ENCODE results near the gene ADAMTSL3. TPM values are rescaled to one million over a fixed set of nuclear protein-coding genes. Genes with fewer than 3 reads are reported as not detected.

The ADAMTSL3 gene
- total RNA-seq, 1 experiment from 2014 or later: 0.05 TPM

DNA sequence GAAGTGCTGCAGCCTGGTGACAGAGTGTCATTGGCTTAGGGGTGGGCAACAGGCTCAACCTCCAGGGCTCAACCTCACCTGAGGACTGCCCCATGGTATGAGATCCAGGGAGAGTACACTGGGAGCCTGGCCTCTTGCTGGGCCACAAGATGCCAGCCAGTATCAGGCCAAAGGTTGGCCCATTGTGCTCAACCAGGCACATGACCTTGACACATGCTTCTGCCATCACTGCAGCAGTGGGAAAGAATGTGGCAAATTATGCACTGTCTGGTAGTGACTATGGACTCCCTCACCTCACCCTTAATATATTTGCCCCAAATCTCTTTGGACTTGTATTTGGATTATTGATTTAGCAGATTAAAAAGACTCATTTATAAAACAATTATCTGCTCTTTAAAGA, 347.7 kb downstream of the ADAMTSL3 start:
- RAD21 ChIA-PET (ENCODE audit: low non-redundant PET in 1 of 2, low total read pairs in 2 of 2, uncharacterized antibody in 2 of 2, unreplicated experiment in 2 of 2): no interaction called here
- CTCF ChIA-PET: no interaction called here

DNA sequence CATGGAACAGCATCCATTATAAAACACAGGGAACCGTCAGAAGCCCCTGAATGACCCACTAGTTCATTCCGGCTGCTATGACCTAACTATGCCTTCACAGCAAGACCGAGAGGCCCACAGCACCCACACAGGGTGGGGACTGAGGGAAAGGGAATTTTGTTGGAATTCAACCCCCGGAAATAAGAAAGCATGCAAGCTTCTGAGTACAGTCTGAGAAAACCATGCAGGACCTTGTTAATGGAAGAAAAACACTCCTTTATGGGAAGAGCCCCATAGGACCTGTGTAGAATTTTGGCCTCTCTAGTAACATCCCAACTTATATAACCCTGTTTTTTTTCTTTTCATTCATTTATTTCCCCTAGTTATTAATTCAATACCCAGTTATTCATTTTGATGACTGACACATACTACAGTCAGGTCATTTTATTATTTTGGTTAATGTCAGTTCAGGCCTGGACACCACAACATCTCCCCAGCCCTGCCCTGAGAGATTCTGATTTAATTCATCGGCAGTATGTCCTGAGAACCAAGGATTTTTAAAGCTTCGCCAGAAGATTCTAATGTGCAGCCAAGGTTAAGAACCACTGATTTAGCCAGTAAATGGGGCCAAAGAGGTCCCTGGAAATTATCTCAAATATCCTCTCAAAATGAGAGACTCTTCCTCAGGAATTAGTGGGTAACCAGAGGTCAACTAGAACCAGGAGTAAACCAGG, 350.0 kb downstream of the ADAMTSL3 start:
- ChIA-PET POLR2A (no interaction called here), CTCF (no interaction called here), RAD21 (ENCODE audit: low non-redundant PET in 1 of 2, low total read pairs in 2 of 2, uncharacterized antibody in 2 of 2, unreplicated experiment in 2 of 2) (no interaction called here)
- no peak overlapping the region for H3K27ac ChIP-seq (ENCODE audit: low read depth, low read length)
- no peaks in the 10 kb centered on the region for H4K20me1 ChIP-seq (ENCODE audit: insufficient read depth)
- no TSS peak for BruUV-seq (replicated peaks)
- H3K36me3 ChIP-seq (ENCODE audit: control insufficient read depth in 1 of 2, insufficient read depth in 2 of 2, low read length in 2 of 2): no peaks in the 10 kb centered on the region
- peaks cover 11% of the 10 kb centered on the region; the same call in 1 of the 2 replicates for H3K27me3 ChIP-seq (ENCODE audit: insufficient read depth, low read length)
- no peaks in the 10 kb centered on the region for H3K9me3 ChIP-seq (ENCODE audit: control insufficient read depth in 1 of 2, insufficient read depth in 1 of 2, low read depth in 1 of 2, low read length in 2 of 2)
- H3K79me2 ChIP-seq (ENCODE audit: insufficient read depth, low read length): no peaks in the 10 kb centered on the region
- H3K9me2 ChIP-seq (ENCODE audit: insufficient read depth): no peaks in the 10 kb centered on the region
- H2AFZ ChIP-seq (ENCODE audit: low read depth, low read length, poor library complexity, severe bottlenecking): no peak overlapping the region
- intact Hi-C loops (cut with micrococcal nuclease): no loop called here
- no peak overlapping the region for H3K4me3 ChIP-seq (replicated peaks in 1 of 2; ENCODE audit: low read depth in 1 of 2, low read length in 2 of 2)
- H3K4me2 ChIP-seq (ENCODE audit: low read length): no peak overlapping the region
- H3K9ac ChIP-seq (ENCODE audit: low read length): no peak overlapping the region
- DNase-seq (ENCODE audit: low read depth, low spot score) (no peak), ATAC-seq (no peak)
- H3K4me1 ChIP-seq (ENCODE audit: control insufficient read depth in 1 of 2, insufficient read depth in 2 of 2, low read length in 2 of 2): 0 out of 4 replicates have a peak, but pooled peaks cover 0 to 2% of the 10 kb centered on the region in 2 experiments
- TF ChIP-seq, protein P1, sequence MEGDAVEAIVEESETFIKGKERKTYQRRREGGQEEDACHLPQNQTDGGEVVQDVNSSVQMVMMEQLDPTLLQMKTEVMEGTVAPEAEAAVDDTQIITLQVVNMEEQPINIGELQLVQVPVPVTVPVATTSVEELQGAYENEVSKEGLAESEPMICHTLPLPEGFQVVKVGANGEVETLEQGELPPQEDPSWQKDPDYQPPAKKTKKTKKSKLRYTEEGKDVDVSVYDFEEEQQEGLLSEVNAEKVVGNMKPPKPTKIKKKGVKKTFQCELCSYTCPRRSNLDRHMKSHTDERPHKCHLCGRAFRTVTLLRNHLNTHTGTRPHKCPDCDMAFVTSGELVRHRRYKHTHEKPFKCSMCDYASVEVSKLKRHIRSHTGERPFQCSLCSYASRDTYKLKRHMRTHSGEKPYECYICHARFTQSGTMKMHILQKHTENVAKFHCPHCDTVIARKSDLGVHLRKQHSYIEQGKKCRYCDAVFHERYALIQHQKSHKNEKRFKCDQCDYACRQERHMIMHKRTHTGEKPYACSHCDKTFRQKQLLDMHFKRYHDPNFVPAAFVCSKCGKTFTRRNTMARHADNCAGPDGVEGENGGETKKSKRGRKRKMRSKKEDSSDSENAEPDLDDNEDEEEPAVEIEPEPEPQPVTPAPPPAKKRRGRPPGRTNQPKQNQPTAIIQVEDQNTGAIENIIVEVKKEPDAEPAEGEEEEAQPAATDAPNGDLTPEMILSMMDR (IDR thresholded peaks at IDR 0.05 in 2 of 3, conservative IDR thresholded peaks at IDR 0.05 in 1 of 3; ENCODE audit: borderline replicate concordance in 1 of 3, insufficient read depth in 1 of 3, low read depth in 2 of 3, low read length in 2 of 3): no peak
- TF ChIP-seq SIN3A (IDR thresholded peaks at IDR 0.05; ENCODE audit: low read depth): no peak
- TF ChIP-seq EGR1 (IDR thresholded peaks at IDR 0.05; ENCODE audit: low read depth): no peak
- TF ChIP-seq, protein P2, sequence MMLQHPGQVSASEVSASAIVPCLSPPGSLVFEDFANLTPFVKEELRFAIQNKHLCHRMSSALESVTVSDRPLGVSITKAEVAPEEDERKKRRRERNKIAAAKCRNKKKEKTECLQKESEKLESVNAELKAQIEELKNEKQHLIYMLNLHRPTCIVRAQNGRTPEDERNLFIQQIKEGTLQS (IDR thresholded peaks at IDR 0.05): no peak
- TF ChIP-seq, protein P3, sequence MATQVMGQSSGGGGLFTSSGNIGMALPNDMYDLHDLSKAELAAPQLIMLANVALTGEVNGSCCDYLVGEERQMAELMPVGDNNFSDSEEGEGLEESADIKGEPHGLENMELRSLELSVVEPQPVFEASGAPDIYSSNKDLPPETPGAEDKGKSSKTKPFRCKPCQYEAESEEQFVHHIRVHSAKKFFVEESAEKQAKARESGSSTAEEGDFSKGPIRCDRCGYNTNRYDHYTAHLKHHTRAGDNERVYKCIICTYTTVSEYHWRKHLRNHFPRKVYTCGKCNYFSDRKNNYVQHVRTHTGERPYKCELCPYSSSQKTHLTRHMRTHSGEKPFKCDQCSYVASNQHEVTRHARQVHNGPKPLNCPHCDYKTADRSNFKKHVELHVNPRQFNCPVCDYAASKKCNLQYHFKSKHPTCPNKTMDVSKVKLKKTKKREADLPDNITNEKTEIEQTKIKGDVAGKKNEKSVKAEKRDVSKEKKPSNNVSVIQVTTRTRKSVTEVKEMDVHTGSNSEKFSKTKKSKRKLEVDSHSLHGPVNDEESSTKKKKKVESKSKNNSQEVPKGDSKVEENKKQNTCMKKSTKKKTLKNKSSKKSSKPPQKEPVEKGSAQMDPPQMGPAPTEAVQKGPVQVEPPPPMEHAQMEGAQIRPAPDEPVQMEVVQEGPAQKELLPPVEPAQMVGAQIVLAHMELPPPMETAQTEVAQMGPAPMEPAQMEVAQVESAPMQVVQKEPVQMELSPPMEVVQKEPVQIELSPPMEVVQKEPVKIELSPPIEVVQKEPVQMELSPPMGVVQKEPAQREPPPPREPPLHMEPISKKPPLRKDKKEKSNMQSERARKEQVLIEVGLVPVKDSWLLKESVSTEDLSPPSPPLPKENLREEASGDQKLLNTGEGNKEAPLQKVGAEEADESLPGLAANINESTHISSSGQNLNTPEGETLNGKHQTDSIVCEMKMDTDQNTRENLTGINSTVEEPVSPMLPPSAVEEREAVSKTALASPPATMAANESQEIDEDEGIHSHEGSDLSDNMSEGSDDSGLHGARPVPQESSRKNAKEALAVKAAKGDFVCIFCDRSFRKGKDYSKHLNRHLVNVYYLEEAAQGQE (IDR thresholded peaks at IDR 0.05; ENCODE audit: low read depth): no peak
- TF ChIP-seq EZH2phosphoT487 (IDR thresholded peaks at IDR 0.05; ENCODE audit: borderline replicate concordance): no peak
- TF ChIP-seq ELF1 (IDR thresholded peaks at IDR 0.05; ENCODE audit: borderline replicate concordance, low read depth): no peak
- no peak for TF ChIP-seq POLR2A (IDR thresholded peaks at IDR 0.05; ENCODE audit: borderline replicate concordance, extremely low read depth, insufficient read depth, insufficient read length)
- no peak for TF ChIP-seq POLR2AphosphoS5 (IDR thresholded peaks at IDR 0.05; ENCODE audit: low read depth, low read length)
- no peak for TF ChIP-seq FOSL1 (IDR thresholded peaks at IDR 0.05; ENCODE audit: low read depth)
- no peak for TF ChIP-seq SRF (IDR thresholded peaks at IDR 0.05; ENCODE audit: low read depth)
- no peak for TF ChIP-seq YY1 (IDR thresholded peaks at IDR 0.05; ENCODE audit: extremely low read depth, insufficient replicate concordance, low read depth, low read length)

More for the DNA sequence above, 347.7 kb downstream of the ADAMTSL3 start:
- Histone ChIP-seq H3K27ac (ENCODE audit: low read depth, low read length) (no peak overlapping the region), H3K79me2 (ENCODE audit: insufficient read depth, low read length) (no peaks in the 10 kb centered on the region), H3K9me3 (ENCODE audit: control insufficient read depth in 1 of 2, insufficient read depth in 1 of 2, low read depth in 1 of 2, low read length in 2 of 2) (no peaks in the 10 kb centered on the region), H2AFZ (ENCODE audit: low read depth, low read length, poor library complexity, severe bottlenecking) (no peak overlapping the region), H3K4me2 (ENCODE audit: low read length) (no peak overlapping the region), H3K4me3 (replicated peaks in 1 of 2; ENCODE audit: low read depth in 1 of 2, low read length in 2 of 2) (no peak overlapping the region), H3K9ac (ENCODE audit: low read length) (no peak overlapping the region), H3K27me3 (ENCODE audit: insufficient read depth, low read length) (peaks cover 11% of the 10 kb centered on the region; the same call in 1 of the 2 replicates), H4K20me1 (ENCODE audit: insufficient read depth) (no peaks in the 10 kb centered on the region), H3K36me3 (ENCODE audit: control insufficient read depth in 1 of 2, insufficient read depth in 2 of 2, low read length in 2 of 2) (no peaks in the 10 kb centered on the region), H3K4me1 (ENCODE audit: control insufficient read depth in 1 of 2, insufficient read depth in 2 of 2, low read length in 2 of 2) (0 out of 4 replicates have a peak, but pooled peaks cover 0 to 2% of the 10 kb centered on the region in 2 experiments), H3K9me2 (ENCODE audit: insufficient read depth) (no peaks in the 10 kb centered on the region)
- TF ChIP-seq EGR1 (IDR thresholded peaks at IDR 0.05; ENCODE audit: low read depth) (no peak), POLR2A (IDR thresholded peaks at IDR 0.05; ENCODE audit: borderline replicate concordance, extremely low read depth, insufficient read depth, insufficient read length) (no peak), SIN3A (IDR thresholded peaks at IDR 0.05; ENCODE audit: low read depth) (no peak), YY1 (IDR thresholded peaks at IDR 0.05; ENCODE audit: extremely low read depth, insufficient replicate concordance, low read depth, low read length) (no peak), SRF (IDR thresholded peaks at IDR 0.05; ENCODE audit: low read depth) (no peak), CEBPB (IDR thresholded peaks at IDR 0.05; ENCODE audit: low read depth) (no peak), ZFX (IDR thresholded peaks at IDR 0.05) (no peak), JUND (IDR thresholded peaks at IDR 0.05) (no peak)
- no TSS peak for BruUV-seq (replicated peaks)
- intact Hi-C loops (cut with micrococcal nuclease): no loop called here
- POLR2A ChIA-PET: no interaction called here
- ATAC-seq (no peak), DNase-seq (ENCODE audit: low read depth, low spot score) (no peak)

Measured in HCT116 (cell line).